KMS-11 (cell line): ENCODE measurements around the gene LRRC3C.

ENCODE experiments used
- H2AFZ ChIP-seq: fragments of 200-600 bp; sonication (generic); 2 replicates; pipeline ENCODE4 v1.6.1; 2016; ENCODE audit warnings: antibody characterized with exemption, mixed run types, low read depth
- H3K27ac ChIP-seq: fragments of 200-600 bp; sonication (generic); 2 replicates; pipeline ENCODE4 v1.6.1; 2016; ENCODE audit warnings: mild to moderate bottlenecking, mixed run types
- H3K27me3 ChIP-seq: fragments of 200-600 bp; sonication (generic); 2 replicates; pipeline ENCODE4 v1.6.1; 2017; ENCODE audit warnings: mild to moderate bottlenecking, low read depth, mixed run types, moderate library complexity; ENCODE audit not compliant: insufficient read depth
- H3K36me3 ChIP-seq: fragments of 200-600 bp; sonication (generic); 2 replicates; pipeline ENCODE4 v1.6.1; 2017; ENCODE audit warnings: mild to moderate bottlenecking, mixed run types; ENCODE audit not compliant: insufficient read depth
- H3K4me1 ChIP-seq: fragments of 200-600 bp; sonication (generic); 2 replicates; pipeline ENCODE4 v1.6.1; 2016; ENCODE audit warnings: mild to moderate bottlenecking, low read depth, mixed run types; ENCODE audit not compliant: poor library complexity, severe bottlenecking
- H3K4me2 ChIP-seq: fragments of 200-600 bp; sonication (generic); 2 replicates; pipeline ENCODE4 v1.7.0; 2016; ENCODE audit warnings: mild to moderate bottlenecking, mixed run types
- H3K4me3 ChIP-seq: fragments of 200-600 bp; sonication (generic); IDR thresholded peaks from 2 replicates; pipeline ENCODE4 v1.6.1; 2017; ENCODE audit warnings: low read depth, low read length, mixed read lengths; ENCODE audit not compliant: insufficient read depth
- H3K79me2 ChIP-seq: fragments of 200-600 bp; sonication (generic); 2 replicates; pipeline ENCODE4 v1.6.1; 2016; ENCODE audit warnings: low read depth, mixed run types; ENCODE audit not compliant: insufficient read depth
- H3K9ac ChIP-seq: fragments of 200-600 bp; sonication (generic); 2 replicates; pipeline ENCODE4 v1.6.1; 2016; ENCODE audit warnings: mild to moderate bottlenecking, mixed run types
- H4K20me1 ChIP-seq: fragments of 200-600 bp; sonication (generic); 2 replicates; pipeline ENCODE4 v1.6.1; 2016; ENCODE audit warnings: mild to moderate bottlenecking, mixed run types; ENCODE audit not compliant: insufficient read depth
- CTCF ChIP-seq: fragments of 200-600 bp; sonication (generic); conservative IDR thresholded peaks from 2 replicates; pipeline ENCODE4 v1.6.1; 2017; ENCODE audit warnings: low read depth, mild to moderate bottlenecking, antibody characterized with exemption, low read length, moderate library complexity, mixed read lengths

The LRRC3C gene

GRCh38 chr17:39904990-39905288, 22.6 kb upstream of the LRRC3C start:
- no peak for TF ChIP-seq CTCF
- no peaks in the 10 kb centered on the region for H4K20me1 ChIP-seq
- H3K9ac ChIP-seq = no peak overlapping the region
- no peaks in the 10 kb centered on the region for H3K27me3 ChIP-seq
- no peak overlapping the region for H3K27ac ChIP-seq
- H3K4me2 ChIP-seq = no peak overlapping the region
- H3K36me3 ChIP-seq = no peaks in the 10 kb centered on the region
- H2AFZ ChIP-seq = no peak overlapping the region
- H3K4me3 ChIP-seq = no peak overlapping the region
- H3K4me1 ChIP-seq = no peaks in the 10 kb centered on the region
- H3K79me2 ChIP-seq = no peaks in the 10 kb centered on the region

GRCh38 chr17:39908789-39909352, 18.7 kb upstream of the LRRC3C start:
- Histone ChIP-seq H3K79me2 (no peaks in the 10 kb centered on the region), H3K9ac (no peak overlapping the region), H3K27ac (no peak overlapping the region), H3K4me3 (no peak overlapping the region), H3K4me1 (no peaks in the 10 kb centered on the region), H3K27me3 (no peaks in the 10 kb centered on the region), H4K20me1 (no peaks in the 10 kb centered on the region), H3K4me2 (no peak overlapping the region), H3K36me3 (no peaks in the 10 kb centered on the region), H2AFZ (no peak overlapping the region)
- TF ChIP-seq CTCF = no peak

- Histone ChIP-seq H3K79me2 (no peaks in the 10 kb centered on the region), H3K4me3 (no peak overlapping the region), H3K4me1 (peaks cover 19% of the 10 kb centered on the region), H4K20me1 (no peaks in the 10 kb centered on the region), H3K4me2 (no peak overlapping the region), H3K27me3 (no peaks in the 10 kb centered on the region), H3K27ac (no peak overlapping the region), H2AFZ (no peak overlapping the region), H3K36me3 (no peaks in the 10 kb centered on the region), H3K9ac (no peak overlapping the region)
- no peak for TF ChIP-seq CTCF
These were observed 13.5 kb upstream of the LRRC3C start for GRCh38 chr17:39913989-39914388.

- Histone ChIP-seq H3K79me2 (no peaks in the 10 kb centered on the region), H2AFZ (no peak overlapping the region), H3K9ac (no peak overlapping the region), H3K27ac (no peak overlapping the region), H3K27me3 (no peaks in the 10 kb centered on the region), H4K20me1 (no peaks in the 10 kb centered on the region), H3K4me1 (peaks cover 34% of the 10 kb centered on the region), H3K4me3 (no peak overlapping the region), H3K36me3 (no peaks in the 10 kb centered on the region), H3K4me2 (no peak overlapping the region)
- no peak for TF ChIP-seq CTCF
These were observed 12.0 kb upstream of the LRRC3C start for GRCh38 chr17:39915559-39915958.
